PC-9 (cell line): ENCODE measurements around the gene OPHN1. TPM values are rescaled to one million over a fixed set of nuclear protein-coding genes. Genes with fewer than 3 reads are reported as not detected.

ENCODE experiments used
- BruUV-seq: library from RNA; stranded (reverse); fragments of 400-500 nt; replicated peaks from 2 replicates; lab custom pipeline; 2021; lab: Mats Ljungman, UMichigan
- CTCF ChIA-PET: fragments of 300-600 bp; sonication (Branson Sonifier 250); formaldehyde crosslinking; loops from one replicate; lab custom pipeline; 2022; ENCODE audit warnings: antibody characterized with exemption; lab: Charles Lee
- POLR2A ChIA-PET: fragments of 300-600 bp; sonication (Branson Sonifier 250); formaldehyde crosslinking; loops from one replicate; lab custom pipeline; 2022; ENCODE audit warnings: antibody characterized with exemption; ENCODE audit not compliant: unreplicated experiment; lab: Charles Lee
- DNase-seq, 2 experiments: peaks; one replicate each; pipeline versions ENCODE4 v3.0.0 to v3.0.0-alpha.2; 2015 to 2022; ENCODE audit warnings: mixed read lengths in 1 of 2
- H2AFZ ChIP-seq: fragments of 200-600 bp; sonication (generic); 2 replicates; pipeline ENCODE4 v1.8.1; 2017; ENCODE audit warnings: antibody characterized with exemption
- H3F3A ChIP-seq: fragments of 200-600 bp; sonication (generic); 2 replicates; pipeline ENCODE4 v1.8.1; 2017; ENCODE audit warnings: antibody characterized with exemption, mild to moderate bottlenecking, low read depth; ENCODE audit not compliant: insufficient read depth
- H3K27ac ChIP-seq: fragments of 200-600 bp; sonication (generic); 2 replicates; pipeline ENCODE4 v1.6.1; 2016; ENCODE audit warnings: mixed run types
- H3K27me3 ChIP-seq: fragments of 200-600 bp; sonication (generic); 2 replicates; pipeline ENCODE4 v1.6.1; 2016; ENCODE audit warnings: low read depth, mixed run types; ENCODE audit not compliant: insufficient read depth
- H3K36me3 ChIP-seq: fragments of 200-600 bp; sonication (generic); 2 replicates; pipeline ENCODE4 v1.6.1; 2016; ENCODE audit warnings: low read depth, mixed run types
- H3K4me1 ChIP-seq: fragments of 200-600 bp; sonication (generic); replicated peaks from 2 replicates; pipeline ENCODE4 v1.6.1; 2016; ENCODE audit warnings: mixed run types; ENCODE audit not compliant: insufficient read depth
- H3K4me2 ChIP-seq: fragments of 200-600 bp; sonication (generic); 2 replicates; pipeline ENCODE4 v1.6.1; 2017; ENCODE audit warnings: mixed run types
- H3K4me3 ChIP-seq: fragments of 200-600 bp; sonication (generic); 2 replicates; pipeline ENCODE4 v1.6.1; 2016; ENCODE audit warnings: mixed run types
- H3K79me2 ChIP-seq: fragments of 200-600 bp; sonication (generic); 2 replicates; pipeline ENCODE4 v1.6.1; 2017; ENCODE audit warnings: low read depth, mixed run types
- H3K9me2 ChIP-seq: fragments of 200-600 bp; sonication (generic); 2 replicates; pipeline ENCODE4 v1.8.1; 2017; ENCODE audit warnings: mild to moderate bottlenecking; ENCODE audit not compliant: insufficient read depth
- H3K9me3 ChIP-seq: fragments of 200-600 bp; sonication (generic); 2 replicates; pipeline ENCODE4 v1.8.1; 2016; ENCODE audit warnings: low read depth; ENCODE audit not compliant: insufficient read depth
- H4K20me1 ChIP-seq: fragments of 200-600 bp; sonication (generic); 2 replicates; pipeline ENCODE4 v1.8.1; 2017; ENCODE audit not compliant: insufficient read depth
- CTCF ChIP-seq: fragments of 200-600 bp; sonication (generic); conservative IDR thresholded peaks from 2 replicates; pipeline ENCODE4 v1.6.1; 2017; ENCODE audit warnings: mixed run types, antibody characterized with exemption, mild to moderate bottlenecking, moderate library complexity
- EZH2 ChIP-seq: fragments of 200-600 bp; sonication (generic); IDR thresholded peaks from 2 replicates; pipeline ENCODE4 v1.8.0; 2017; ENCODE audit warnings: antibody characterized with exemption, low read depth
- intact Hi-C: fragments of 100-400 bp; cut with micrococcal nuclease; formaldehyde crosslinking; loops from one replicate; pipeline ENCODE4 v1.10.0; 2022; ENCODE audit not compliant: unreplicated experiment
- total RNA-seq: library from RNA; stranded (reverse); gene quantifications from 2 replicates; pipeline ENCODE4 v1.2.3, GENCODE V29; 2021

The OPHN1 gene
- total RNA-seq, 1 experiment from 2014 or later, result 9.3 TPM

DNA sequence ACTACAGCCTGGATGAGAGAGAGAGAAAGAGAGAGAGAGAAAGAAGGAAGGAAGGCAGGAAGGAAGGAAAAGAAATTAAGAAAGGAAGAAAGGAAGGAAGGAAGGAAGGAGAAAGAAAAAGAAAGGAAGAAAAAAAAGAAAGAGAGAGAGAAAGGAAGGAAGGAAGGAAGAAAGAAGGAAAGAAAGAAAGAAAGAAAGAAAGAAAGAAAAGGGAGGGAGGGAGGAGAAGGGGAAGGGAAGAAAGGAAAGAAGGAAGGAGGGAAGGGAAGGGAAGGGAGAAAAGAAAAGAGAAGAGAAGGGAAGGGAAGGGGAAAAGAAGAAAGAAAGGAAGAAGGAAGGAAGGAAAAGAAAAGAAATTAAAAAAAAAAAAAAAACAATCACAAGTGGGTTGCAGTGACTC, 146.3 kb downstream of the OPHN1 start:
- no peak overlapping the region for H2AFZ ChIP-seq
- no peak for TF ChIP-seq CTCF
- no peak for TF ChIP-seq EZH2
- intact Hi-C loops, result no loop called here
- POLR2A ChIA-PET, result no interaction called here
- H3K4me3 ChIP-seq, result no peak overlapping the region
- CTCF ChIA-PET, result no interaction called here
- no peaks in the 10 kb centered on the region for H3K9me3 ChIP-seq
- H3K4me2 ChIP-seq, result no peak overlapping the region
- no peaks in the 10 kb centered on the region for H3K36me3 ChIP-seq
- no peaks in the 10 kb centered on the region for H3K79me2 ChIP-seq
- H3F3A ChIP-seq, result no peaks in the 10 kb centered on the region
- no peaks in the 10 kb centered on the region; the same call in 1 of the 2 replicates for H3K9me2 ChIP-seq
- H3K27ac ChIP-seq, result no peak overlapping the region
- no peaks in the 10 kb centered on the region for H4K20me1 ChIP-seq
- DNase-seq, result no peak
- H3K4me1 ChIP-seq, result no peaks in the 10 kb centered on the region
- no TSS peak for BruUV-seq
- no peaks in the 10 kb centered on the region for H3K27me3 ChIP-seq

- DNase-seq, result no peak
- no peaks in the 10 kb centered on the region for H4K20me1 ChIP-seq
- H3K36me3 ChIP-seq, result no peaks in the 10 kb centered on the region
- TF ChIP-seq EZH2 (no peak), CTCF (no peak)
- H3K4me2 ChIP-seq, result no peak overlapping the region
- no peaks in the 10 kb centered on the region for H3K79me2 ChIP-seq
- H3K4me3 ChIP-seq, result no peak overlapping the region
- ChIA-PET POLR2A (no interaction called here), CTCF (no interaction called here)
- no peaks in the 10 kb centered on the region for H3K4me1 ChIP-seq
- no TSS peak for BruUV-seq
- H2AFZ ChIP-seq, result no peak overlapping the region
- H3K27me3 ChIP-seq, result no peaks in the 10 kb centered on the region
- no peaks in the 10 kb centered on the region; the same call in 1 of the 2 replicates for H3K9me2 ChIP-seq
- H3K27ac ChIP-seq, result no peak overlapping the region
- intact Hi-C loops, result no loop called here
- H3K9me3 ChIP-seq, result no peaks in the 10 kb centered on the region
- no peaks in the 10 kb centered on the region for H3F3A ChIP-seq
Observed at GRCh38 chrX:68286076-68286475, 147.2 kb downstream of the OPHN1 start.

- POLR2A ChIA-PET, result no interaction called here
- no peak overlapping the region for H3K4me2 ChIP-seq
- no TSS peak for BruUV-seq
- H2AFZ ChIP-seq, result no peak overlapping the region
- DNase-seq, result no peak
- no peaks in the 10 kb centered on the region for H3F3A ChIP-seq
- H3K9me3 ChIP-seq, result no peaks in the 10 kb centered on the region
- no peaks in the 10 kb centered on the region for H3K4me1 ChIP-seq
- H3K4me3 ChIP-seq, result no peak overlapping the region
- CTCF ChIA-PET, result no interaction called here
- no peaks in the 10 kb centered on the region; the same call in 1 of the 2 replicates for H3K9me2 ChIP-seq
- H3K27ac ChIP-seq, result no peak overlapping the region
- no peaks in the 10 kb centered on the region for H3K36me3 ChIP-seq
- H3K27me3 ChIP-seq, result no peaks in the 10 kb centered on the region
- intact Hi-C loops, result no loop called here
- TF ChIP-seq EZH2 (no peak), CTCF (no peak)
- no peaks in the 10 kb centered on the region for H4K20me1 ChIP-seq
- no peaks in the 10 kb centered on the region for H3K79me2 ChIP-seq
Observed at GRCh38 chrX:68284281-68284904, 148.9 kb downstream of the OPHN1 start.
